ENCODE data around the gene BCLAF1.

The BCLAF1 gene, protein sequence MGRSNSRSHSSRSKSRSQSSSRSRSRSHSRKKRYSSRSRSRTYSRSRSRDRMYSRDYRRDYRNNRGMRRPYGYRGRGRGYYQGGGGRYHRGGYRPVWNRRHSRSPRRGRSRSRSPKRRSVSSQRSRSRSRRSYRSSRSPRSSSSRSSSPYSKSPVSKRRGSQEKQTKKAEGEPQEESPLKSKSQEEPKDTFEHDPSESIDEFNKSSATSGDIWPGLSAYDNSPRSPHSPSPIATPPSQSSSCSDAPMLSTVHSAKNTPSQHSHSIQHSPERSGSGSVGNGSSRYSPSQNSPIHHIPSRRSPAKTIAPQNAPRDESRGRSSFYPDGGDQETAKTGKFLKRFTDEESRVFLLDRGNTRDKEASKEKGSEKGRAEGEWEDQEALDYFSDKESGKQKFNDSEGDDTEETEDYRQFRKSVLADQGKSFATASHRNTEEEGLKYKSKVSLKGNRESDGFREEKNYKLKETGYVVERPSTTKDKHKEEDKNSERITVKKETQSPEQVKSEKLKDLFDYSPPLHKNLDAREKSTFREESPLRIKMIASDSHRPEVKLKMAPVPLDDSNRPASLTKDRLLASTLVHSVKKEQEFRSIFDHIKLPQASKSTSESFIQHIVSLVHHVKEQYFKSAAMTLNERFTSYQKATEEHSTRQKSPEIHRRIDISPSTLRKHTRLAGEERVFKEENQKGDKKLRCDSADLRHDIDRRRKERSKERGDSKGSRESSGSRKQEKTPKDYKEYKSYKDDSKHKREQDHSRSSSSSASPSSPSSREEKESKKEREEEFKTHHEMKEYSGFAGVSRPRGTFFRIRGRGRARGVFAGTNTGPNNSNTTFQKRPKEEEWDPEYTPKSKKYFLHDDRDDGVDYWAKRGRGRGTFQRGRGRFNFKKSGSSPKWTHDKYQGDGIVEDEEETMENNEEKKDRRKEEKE

GRCh38 chr6:136289579-136290409, at the start of gene BCLAF1:
TSS of gene BCLAF1 (minus strand) at chr6:136289846. CDS start at chr6:136279866, 9,980 bp downstream.
- DNase-seq = peak; percentile 100

DNA sequence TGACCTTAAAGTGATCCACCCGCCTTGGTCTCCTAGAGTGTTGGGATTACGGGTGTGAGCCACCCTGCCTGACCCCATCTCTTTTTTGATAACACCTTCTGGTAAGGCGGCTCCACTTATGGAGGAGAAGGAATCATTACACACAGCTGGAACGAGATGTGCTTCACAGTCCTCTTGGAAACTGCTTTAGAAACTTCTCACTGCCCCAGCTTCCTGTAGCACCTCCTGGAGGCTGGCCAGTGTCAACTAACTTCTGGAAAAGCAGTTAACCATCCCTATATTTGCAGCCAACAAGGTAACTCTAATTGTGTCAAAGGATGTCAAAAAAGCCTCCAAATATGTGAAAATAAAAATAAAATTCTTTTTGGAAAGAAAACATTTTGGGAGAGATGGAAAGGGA, 48.8 kb upstream of the BCLAF1 start:
- DNase-seq = no peak

DNA sequence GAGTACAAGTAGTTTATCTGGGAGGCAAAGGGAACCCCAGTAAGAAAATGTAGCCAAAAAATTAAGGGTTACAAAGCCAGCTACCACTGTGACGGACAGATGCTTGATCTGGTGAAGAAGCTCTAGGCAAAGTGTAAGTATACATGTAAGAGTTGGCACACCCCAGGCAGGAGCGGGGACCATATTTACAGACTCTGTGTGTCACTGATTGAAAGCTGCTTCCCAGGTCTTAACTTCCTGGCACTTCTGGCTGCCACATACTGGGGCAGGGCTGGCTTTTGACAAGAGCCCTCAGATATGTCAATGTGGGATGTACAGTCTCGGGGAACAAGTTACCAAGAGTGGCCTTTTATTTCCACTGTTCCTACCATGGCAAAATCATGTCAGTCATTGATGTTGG, 48.0 kb upstream of the BCLAF1 start:
- no peak for DNase-seq

DNA sequence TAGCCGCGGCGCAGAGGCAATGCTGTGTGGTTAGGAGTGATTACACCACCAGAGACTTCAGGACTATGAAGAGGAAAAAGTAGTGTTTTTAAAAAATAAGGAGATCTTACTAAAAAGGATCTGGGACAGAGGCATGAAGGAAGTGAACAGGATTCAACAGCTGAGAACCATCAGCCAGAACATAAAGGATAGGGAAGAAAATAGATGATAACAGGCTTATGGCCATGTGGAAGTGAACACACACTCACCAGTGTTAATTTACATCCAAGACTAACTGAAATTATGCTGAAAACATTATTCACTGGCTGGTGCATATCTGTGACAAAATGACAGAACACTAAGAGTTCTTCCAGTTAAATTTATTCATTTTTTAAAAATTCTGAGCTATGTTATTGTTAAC, 47.5 kb upstream of the BCLAF1 start:
- DNase-seq = no peak

DNA sequence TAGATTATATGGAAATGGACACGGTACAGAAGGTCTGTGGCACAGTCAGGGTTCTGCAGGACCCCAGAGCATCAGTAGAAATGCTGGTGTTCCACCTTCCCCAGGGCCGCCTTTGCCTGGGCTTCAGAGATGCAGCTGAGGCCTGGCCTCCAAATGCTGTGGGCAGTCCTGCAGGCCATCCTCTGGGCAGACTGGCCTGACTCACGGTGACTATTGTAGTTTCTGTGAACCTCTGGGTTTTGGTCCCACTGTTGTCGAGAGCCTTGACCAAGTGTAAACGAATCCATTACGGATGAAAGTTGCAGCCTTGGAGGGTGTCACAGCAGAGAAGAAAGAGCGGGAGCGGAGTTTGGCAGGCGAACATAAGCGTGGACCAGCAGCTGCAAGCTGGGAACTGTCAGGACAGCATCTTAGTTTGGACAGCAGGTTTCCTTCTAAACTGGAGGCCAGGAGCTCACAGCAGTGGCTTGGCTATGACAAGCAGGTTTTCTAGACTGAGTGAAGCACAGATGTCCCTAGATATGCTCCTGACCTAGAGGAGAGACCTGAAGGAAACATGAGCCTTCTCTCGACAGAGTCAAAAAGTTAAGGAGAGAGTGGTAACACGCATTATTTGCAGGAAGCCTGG, 46.2 kb upstream of the BCLAF1 start:
- no peak for DNase-seq

DNA sequence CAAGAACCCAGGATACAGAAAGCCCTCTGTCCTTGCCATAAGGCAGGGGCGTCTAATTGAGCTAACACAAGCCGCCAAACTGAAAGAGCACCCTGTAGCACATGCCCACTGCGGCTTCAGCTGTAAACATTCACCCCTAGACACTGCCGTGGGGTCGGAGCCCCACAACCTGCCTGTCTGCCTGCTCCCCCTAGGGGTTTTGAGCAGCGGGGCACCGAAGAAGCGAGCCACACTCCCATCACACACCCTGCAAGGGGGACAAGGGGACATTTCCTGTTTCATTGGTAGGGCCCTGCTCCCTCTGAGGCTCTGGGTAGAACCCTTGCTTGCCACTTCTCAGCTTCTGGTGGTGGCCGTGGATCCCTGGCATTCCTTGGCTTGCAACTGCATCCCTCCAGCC, 45.2 kb upstream of the BCLAF1 start:
- no peak for DNase-seq

DNA sequence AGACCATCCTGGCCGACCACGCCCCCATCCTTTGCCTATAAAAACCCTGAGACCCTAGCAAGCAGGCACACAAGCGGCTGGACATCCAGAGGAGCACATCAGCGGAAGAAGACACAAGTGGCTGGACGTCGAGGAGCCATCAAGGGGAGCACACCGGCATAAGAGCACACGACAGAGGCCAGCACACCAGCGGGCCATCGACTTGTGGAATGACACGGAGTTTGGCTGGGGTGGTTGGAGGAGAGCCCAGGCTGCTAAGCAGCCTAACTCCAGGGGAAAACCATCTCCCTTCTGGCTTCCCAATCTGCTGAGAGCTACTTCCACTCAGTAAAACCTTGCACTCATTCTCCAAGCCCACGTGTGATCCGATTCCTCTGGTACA, 44.8 kb upstream of the BCLAF1 start:
- no peak for DNase-seq

DNA sequence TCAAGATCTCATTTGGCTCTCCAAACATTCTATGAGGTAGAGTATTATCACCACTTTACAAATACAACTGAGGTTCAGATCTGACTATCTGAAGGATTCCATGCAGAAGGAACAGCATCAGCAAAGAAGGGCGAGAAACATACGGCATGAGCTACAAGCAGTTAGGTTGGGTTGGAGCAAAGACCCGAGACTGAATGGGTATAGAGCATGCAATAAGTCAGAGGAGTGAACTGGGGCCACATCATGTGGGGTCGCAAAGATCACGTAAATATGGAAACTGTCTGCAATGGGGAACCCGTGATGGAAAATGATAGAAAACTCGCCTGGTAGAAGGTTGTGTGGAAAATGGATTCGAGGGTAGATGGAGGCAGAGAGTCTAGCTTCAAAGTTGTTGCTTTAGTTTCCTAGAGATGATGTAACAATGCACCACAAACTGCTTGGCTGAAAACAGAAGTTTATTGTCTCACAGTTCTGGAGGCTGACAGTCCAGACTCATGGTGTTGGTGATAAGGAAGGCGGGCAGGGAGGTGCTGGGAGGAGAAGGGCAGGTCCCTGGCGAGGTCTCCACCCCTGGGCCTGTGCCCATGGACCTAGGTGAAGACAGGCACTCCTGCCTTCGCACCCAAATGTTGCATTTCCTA, 44.3 kb upstream of the BCLAF1 start:
- no peak for DNase-seq

DNA sequence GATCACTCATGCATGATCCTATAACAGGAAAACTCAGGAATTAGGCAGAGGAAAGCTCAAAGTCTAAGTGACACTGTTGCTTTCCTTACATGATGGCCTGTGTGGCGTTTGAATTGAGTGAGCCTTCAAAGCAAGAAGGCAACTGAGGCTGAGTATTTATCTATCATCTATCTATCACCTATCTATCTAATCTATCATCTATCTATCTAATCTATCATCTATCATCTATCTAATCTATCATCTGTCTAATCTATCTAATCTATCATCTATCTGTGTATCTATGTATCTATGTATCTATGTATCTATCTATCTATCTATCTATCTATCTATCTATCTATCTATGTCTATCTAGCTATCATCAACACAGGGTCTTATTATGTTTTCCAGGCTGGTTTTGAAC, 41.8 kb upstream of the BCLAF1 start:
- DNase-seq = no peak

- no peak for DNase-seq
These were observed 41.0 kb upstream of the BCLAF1 start for GRCh38 chr6:136330634-136331033.

GRCh38 chr6:136326038-136326553, 36.5 kb upstream of the BCLAF1 start:
- DNase-seq = no peak

DNA sequence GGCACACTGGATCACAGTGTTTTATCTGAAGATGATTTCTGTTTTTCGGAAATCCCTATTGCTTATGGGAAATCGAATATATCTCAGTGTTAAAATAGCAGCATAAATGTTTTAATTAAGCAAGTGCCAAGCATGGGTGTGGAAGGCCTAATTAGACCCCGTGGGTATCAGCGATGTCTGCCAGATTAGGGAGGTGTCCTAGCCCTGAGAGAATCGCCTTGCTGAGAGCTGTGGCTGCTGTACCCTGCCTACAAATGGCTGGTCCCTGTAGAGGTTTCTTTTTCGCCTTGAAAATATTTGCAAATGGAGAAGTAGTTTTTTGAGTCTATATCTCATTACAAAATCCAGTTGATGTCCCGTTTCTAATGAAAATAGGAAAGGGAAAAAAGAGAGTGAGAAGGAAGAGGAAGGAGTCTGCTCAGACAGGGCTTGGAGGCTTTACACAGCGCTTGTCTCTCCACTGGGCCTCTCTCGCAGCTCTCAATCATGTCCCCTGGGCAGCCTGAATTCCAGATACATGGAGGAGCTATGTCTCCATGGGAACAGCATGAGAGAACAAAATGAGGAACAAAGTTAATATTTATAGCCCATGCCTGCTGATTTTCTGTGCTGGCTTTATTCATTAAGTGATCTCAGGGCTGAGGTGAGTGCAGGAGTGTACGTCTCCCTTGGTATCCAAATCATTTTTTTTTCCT, 35.2 kb upstream of the BCLAF1 start:
- no peak for DNase-seq

GRCh38 chr6:136323431-136324112, 33.9 kb upstream of the BCLAF1 start:
- no peak for DNase-seq

GRCh38 chr6:136319732-136320131, 30.1 kb upstream of the BCLAF1 start:
- no peak for DNase-seq

DNA sequence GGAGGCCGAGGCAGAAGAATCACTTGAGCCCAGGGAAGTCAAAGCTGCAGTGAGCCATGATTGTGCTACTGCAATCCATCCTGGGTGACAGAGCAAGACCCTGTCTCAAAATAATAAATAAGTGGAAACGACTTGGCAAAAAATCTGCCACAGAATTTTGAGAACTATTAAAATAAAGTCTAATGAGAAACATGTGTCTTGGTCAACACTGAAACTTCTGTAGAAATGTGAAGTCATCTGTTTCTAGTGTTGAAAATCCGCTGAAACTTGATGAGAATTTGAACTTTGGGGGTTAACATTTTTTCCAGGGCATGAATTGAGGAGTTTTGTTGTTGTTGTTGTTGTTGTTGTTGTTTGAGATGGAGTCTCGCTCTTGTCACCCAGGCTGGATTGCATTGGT, 29.0 kb upstream of the BCLAF1 start:
- no peak for DNase-seq

DNA sequence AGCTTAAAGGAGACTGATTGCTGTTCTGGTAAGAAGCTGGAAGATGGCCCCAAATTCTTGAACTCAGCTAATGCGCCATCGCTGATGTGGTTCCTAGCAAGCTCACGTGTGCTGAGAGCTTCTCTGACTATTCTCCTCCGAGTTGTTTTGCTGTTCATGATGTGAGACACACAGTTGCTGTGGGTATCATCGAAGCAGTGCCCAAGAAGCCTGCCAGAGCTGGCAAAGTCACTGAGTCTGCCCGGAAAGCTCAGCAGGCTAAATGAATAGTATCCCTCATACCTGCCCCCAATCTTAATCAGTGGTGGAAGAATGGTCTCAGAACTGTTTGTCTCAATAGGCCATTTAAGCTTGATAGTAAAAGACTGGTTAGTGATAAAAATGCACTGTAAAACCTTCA, 28.3 kb upstream of the BCLAF1 start:
- DNase-seq = no peak

- peak; percentile 78 for DNase-seq
These were observed 27.5 kb upstream of the BCLAF1 start for GRCh38 chr6:136317021-136317694.

DNA sequence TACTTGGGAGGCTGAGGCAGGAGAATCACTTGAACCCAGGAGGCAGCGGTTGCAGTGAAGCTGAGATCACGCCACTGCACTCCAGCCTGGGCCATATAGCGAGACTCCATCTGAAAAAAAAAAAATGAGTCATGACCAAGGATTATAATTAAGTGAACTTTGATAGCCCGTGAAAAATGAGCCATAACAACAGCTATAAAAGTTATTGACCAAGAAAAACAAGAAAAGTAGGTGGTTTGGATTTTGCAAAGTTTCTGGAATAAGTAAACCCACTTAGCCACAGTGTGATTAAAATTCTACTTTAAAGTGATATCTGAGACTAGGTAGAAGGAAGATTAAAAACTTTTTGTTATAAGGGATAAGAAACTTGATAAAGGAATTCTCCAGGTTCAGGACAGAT, 25.9 kb upstream of the BCLAF1 start:
- DNase-seq = no peak

- DNase-seq = no peak
These were observed 23.3 kb upstream of the BCLAF1 start for GRCh38 chr6:136312975-136313374.

DNA sequence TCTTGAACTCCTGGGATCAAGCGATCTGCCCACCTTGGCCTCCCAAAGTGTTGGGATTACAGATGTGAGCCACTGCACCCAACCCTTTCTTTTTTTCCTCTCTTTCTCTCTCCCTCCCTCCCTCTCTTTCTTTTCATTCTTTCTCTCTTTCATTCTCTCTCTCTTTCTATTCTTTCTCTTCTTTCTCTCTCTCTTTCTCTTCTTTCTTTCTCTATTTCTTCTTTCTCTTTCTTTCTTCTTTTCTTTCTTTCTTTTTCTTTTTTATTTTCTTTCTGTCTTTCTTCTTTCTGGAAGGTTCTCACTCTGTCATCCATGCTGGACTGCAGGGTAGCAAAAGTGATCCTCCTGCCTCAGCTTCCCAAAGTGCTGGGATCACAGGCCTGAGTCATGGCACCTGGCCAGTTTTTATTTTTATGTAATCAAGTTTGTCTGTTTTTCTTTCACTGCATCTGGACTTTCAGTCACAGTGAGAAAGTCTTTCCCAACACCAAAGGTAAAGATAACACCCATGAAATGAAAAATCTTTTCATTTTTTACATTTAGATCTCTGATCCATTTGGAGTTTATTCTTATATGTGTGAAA, 20.2 kb upstream of the BCLAF1 start:
- DNase-seq = no peak
